Activated naive CD8-positive, alpha-beta T cell (primary cell): ENCODE results near the gene MYO1C.
"Not testable (repeated sequence)": the region's sequence is repeated elsewhere in the genome, so short reads cannot be mapped to it uniquely, and the experiment has no call there.

Source experiments
- H3K27ac Mint-ChIP-seq: one replicate; pipeline ENCODE4 v1.8.0; 2021; ENCODE audit warnings: mixed read lengths
- H3K27me3 Mint-ChIP-seq: one replicate; pipeline ENCODE4 v1.8.0; 2021; ENCODE audit warnings: mixed read lengths
- H3K36me3 Mint-ChIP-seq: one replicate; pipeline ENCODE4 v1.8.0; 2021; ENCODE audit warnings: mixed read lengths
- H3K4me1 Mint-ChIP-seq: one replicate; pipeline ENCODE4 v1.8.0; 2021; ENCODE audit warnings: low read depth, mixed read lengths
- H3K4me3 Mint-ChIP-seq: one replicate; pipeline ENCODE4 v1.8.0; 2021; ENCODE audit warnings: mild to moderate bottlenecking, mixed read lengths
- H3K9me3 Mint-ChIP-seq: one replicate; pipeline ENCODE4 v1.8.0; 2021; ENCODE audit warnings: low read depth, mixed read lengths

Gene MYO1C

GRCh38 chr17:1492249-1493206 is at the start of gene MYO1C:
Gene MYO1C, minus strand, starts transcription at chr17:1492686. Its CDS starts 199 bp downstream, at chr17:1492487.
- no peaks in the 10 kb centered on the region for H3K27me3 Mint-ChIP-seq
- peaks cover 19% of the 10 kb centered on the region for H3K4me1 Mint-ChIP-seq
- H3K4me3 Mint-ChIP-seq: peak within 1 kb of the TSS; percentile 85
- H3K9me3 Mint-ChIP-seq: no peaks in the 10 kb centered on the region
- H3K27ac Mint-ChIP-seq: peak within 1 kb of the TSS; percentile 16
- no peaks in the 10 kb centered on the region for H3K36me3 Mint-ChIP-seq

GRCh38 chr17:1541367-1541904 is 49.0 kb upstream of the MYO1C start:
- Mint-ChIP-seq H3K27me3 (no peaks in the 10 kb centered on the region), H3K4me1 (no peaks in the 10 kb centered on the region), H3K36me3 (peaks cover 9% of the 10 kb centered on the region), H3K27ac (no peak overlapping the region), H3K4me3 (no peak overlapping the region), H3K9me3 (no peaks in the 10 kb centered on the region)

- no peaks in the 10 kb centered on the region for H3K27me3 Mint-ChIP-seq
- H3K4me1 Mint-ChIP-seq: no peaks in the 10 kb centered on the region
- H3K4me3 Mint-ChIP-seq: no peak overlapping the region
- H3K36me3 Mint-ChIP-seq: peaks cover 8% of the 10 kb centered on the region
- H3K27ac Mint-ChIP-seq: no peak overlapping the region
- H3K9me3 Mint-ChIP-seq: no peaks in the 10 kb centered on the region
Observed at GRCh38 chr17:1539811-1540210, 47.3 kb upstream of the MYO1C start.

- Mint-ChIP-seq H3K27ac (no peak overlapping the region), H3K4me1 (no peaks in the 10 kb centered on the region), H3K27me3 (no peaks in the 10 kb centered on the region), H3K4me3 (no peak overlapping the region), H3K36me3 (peaks cover 12% of the 10 kb centered on the region), H3K9me3 (no peaks in the 10 kb centered on the region)
Observed at GRCh38 chr17:1535737-1536136, 43.3 kb upstream of the MYO1C start.

- Mint-ChIP-seq H3K36me3 (peaks cover 11% of the 10 kb centered on the region), H3K4me3 (no peak overlapping the region), H3K27ac (no peak overlapping the region)
Observed at GRCh38 chr17:1533661-1534325, 41.3 kb upstream of the MYO1C start.

GRCh38 chr17:1532836-1533602 is 40.5 kb upstream of the MYO1C start:
- no peaks in the 10 kb centered on the region for H3K9me3 Mint-ChIP-seq
- peaks cover 10% of the 10 kb centered on the region for H3K36me3 Mint-ChIP-seq
- H3K27me3 Mint-ChIP-seq: no peaks in the 10 kb centered on the region
- H3K4me3 Mint-ChIP-seq: no peak overlapping the region
- H3K27ac Mint-ChIP-seq: no peak overlapping the region
- H3K4me1 Mint-ChIP-seq: no peaks in the 10 kb centered on the region

More at GRCh38 chr17:1533661-1534325, 41.3 kb upstream of the MYO1C start:
- Mint-ChIP-seq H3K4me1 (no peaks in the 10 kb centered on the region), H3K27me3 (no peaks in the 10 kb centered on the region), H3K9me3 (no peaks in the 10 kb centered on the region)

GRCh38 chr17:1529863-1530262 is 37.4 kb upstream of the MYO1C start:
- no peaks in the 10 kb centered on the region for H3K9me3 Mint-ChIP-seq
- H3K36me3 Mint-ChIP-seq: peaks cover 12% of the 10 kb centered on the region
- no peak overlapping the region for H3K27ac Mint-ChIP-seq

GRCh38 chr17:1526876-1527275 is 34.4 kb upstream of the MYO1C start:
- H3K4me1 Mint-ChIP-seq: peaks cover 11% of the 10 kb centered on the region
- H3K27me3 Mint-ChIP-seq, H3K9me3 Mint-ChIP-seq, H3K27ac Mint-ChIP-seq, H3K36me3 Mint-ChIP-seq, H3K4me3 Mint-ChIP-seq: not testable (repeated sequence)

More at GRCh38 chr17:1529863-1530262, 37.4 kb upstream of the MYO1C start:
- no peaks in the 10 kb centered on the region for H3K27me3 Mint-ChIP-seq
- peaks cover 11% of the 10 kb centered on the region for H3K4me1 Mint-ChIP-seq
- no peak overlapping the region for H3K4me3 Mint-ChIP-seq

- Mint-ChIP-seq H3K4me1 (peaks cover 22% of the 10 kb centered on the region), H3K36me3 (peaks cover 4% of the 10 kb centered on the region), H3K27ac (no peak overlapping the region), H3K9me3 (no peaks in the 10 kb centered on the region), H3K4me3 (no peak overlapping the region), H3K27me3 (no peaks in the 10 kb centered on the region)
Observed at GRCh38 chr17:1522626-1523025, 30.1 kb upstream of the MYO1C start.

- no peaks in the 10 kb centered on the region for H3K9me3 Mint-ChIP-seq
- peaks cover 16% of the 10 kb centered on the region for H3K4me1 Mint-ChIP-seq
- H3K36me3 Mint-ChIP-seq: peaks cover 4% of the 10 kb centered on the region
- H3K27ac Mint-ChIP-seq: no peak overlapping the region
- H3K4me3 Mint-ChIP-seq: no peak overlapping the region
- no peaks in the 10 kb centered on the region for H3K27me3 Mint-ChIP-seq
Observed at GRCh38 chr17:1521086-1521640, 28.7 kb upstream of the MYO1C start.

GRCh38 chr17:1519678-1520077 is 27.2 kb upstream of the MYO1C start:
- Mint-ChIP-seq H3K27ac (no peak overlapping the region), H3K27me3 (no peaks in the 10 kb centered on the region), H3K4me1 (peaks cover 23% of the 10 kb centered on the region), H3K9me3 (no peaks in the 10 kb centered on the region), H3K4me3 (no peak overlapping the region), H3K36me3 (no peaks in the 10 kb centered on the region)

- H3K36me3 Mint-ChIP-seq: no peaks in the 10 kb centered on the region
- H3K27ac Mint-ChIP-seq: peak overlapping the region; percentile 28
Observed at GRCh38 chr17:1518410-1518809, 25.9 kb upstream of the MYO1C start.

GRCh38 chr17:1516388-1517161 is 24.1 kb upstream of the MYO1C start, which contains the start of gene INPP5K:
Gene INPP5K, minus strand, starts transcription at chr17:1516612. Its CDS starts 113 bp downstream, at chr17:1516499.
- Mint-ChIP-seq H3K36me3 (peaks cover 4% of the 10 kb centered on the region), H3K27me3 (no peaks in the 10 kb centered on the region), H3K9me3 (no peaks in the 10 kb centered on the region), H3K27ac (peak within 1 kb of the TSS; percentile 83), H3K4me1 (peaks cover 32% of the 10 kb centered on the region), H3K4me3 (peak within 1 kb of the TSS; percentile 90)

More at GRCh38 chr17:1518410-1518809, 25.9 kb upstream of the MYO1C start:
- Mint-ChIP-seq H3K4me1 (peaks cover 30% of the 10 kb centered on the region), H3K27me3 (no peaks in the 10 kb centered on the region), H3K9me3 (no peaks in the 10 kb centered on the region), H3K4me3 (peak overlapping the region; percentile 81)
